GM10266 (cell line): ENCODE results near the gene ADCY6.

Experiments used
- DNase-seq: peaks from one replicate; pipeline ENCODE4 v3.0.0; 2012; ENCODE audit errors: extremely low spot score
- TF ChIP-seq, protein P1 (sequence below): IDR thresholded peaks from 2 replicates; pipeline ENCODE4 v1.5.1; 2012; ENCODE audit warnings: mild to moderate bottlenecking, low read depth; ENCODE audit not compliant: control insufficient read depth, insufficient read depth; ENCODE audit errors: missing control alignments

ADCY6 gene

GRCh38 chr12:48800971-48801370 lies 12.1 kb upstream of the ADCY6 start:
- TF ChIP-seq, protein P1, sequence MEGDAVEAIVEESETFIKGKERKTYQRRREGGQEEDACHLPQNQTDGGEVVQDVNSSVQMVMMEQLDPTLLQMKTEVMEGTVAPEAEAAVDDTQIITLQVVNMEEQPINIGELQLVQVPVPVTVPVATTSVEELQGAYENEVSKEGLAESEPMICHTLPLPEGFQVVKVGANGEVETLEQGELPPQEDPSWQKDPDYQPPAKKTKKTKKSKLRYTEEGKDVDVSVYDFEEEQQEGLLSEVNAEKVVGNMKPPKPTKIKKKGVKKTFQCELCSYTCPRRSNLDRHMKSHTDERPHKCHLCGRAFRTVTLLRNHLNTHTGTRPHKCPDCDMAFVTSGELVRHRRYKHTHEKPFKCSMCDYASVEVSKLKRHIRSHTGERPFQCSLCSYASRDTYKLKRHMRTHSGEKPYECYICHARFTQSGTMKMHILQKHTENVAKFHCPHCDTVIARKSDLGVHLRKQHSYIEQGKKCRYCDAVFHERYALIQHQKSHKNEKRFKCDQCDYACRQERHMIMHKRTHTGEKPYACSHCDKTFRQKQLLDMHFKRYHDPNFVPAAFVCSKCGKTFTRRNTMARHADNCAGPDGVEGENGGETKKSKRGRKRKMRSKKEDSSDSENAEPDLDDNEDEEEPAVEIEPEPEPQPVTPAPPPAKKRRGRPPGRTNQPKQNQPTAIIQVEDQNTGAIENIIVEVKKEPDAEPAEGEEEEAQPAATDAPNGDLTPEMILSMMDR, result no peak
- DNase-seq, result no peak

DNA sequence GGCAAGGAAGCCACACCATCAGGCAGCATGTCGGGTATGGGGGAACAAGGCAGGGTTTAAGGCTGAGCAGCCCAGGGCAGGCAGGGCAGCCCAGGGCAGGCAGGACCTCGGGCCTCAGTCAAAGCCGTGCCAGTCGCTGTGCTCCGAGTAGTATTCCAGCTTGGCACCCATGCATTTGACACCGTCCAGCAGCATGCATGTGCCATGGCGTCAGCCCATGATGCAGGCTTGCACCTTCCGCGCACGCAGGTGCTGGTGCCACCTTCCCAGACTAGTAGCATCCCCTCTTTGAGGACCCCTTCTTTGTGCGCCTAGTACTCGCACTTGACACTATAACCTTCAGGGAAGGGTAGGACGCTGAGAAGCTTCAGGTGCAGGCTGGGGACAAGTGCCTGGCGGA lies 11.6 kb upstream of the ADCY6 start:
- TF ChIP-seq, protein P1, result no peak
- no peak for DNase-seq

- no peak for DNase-seq
- TF ChIP-seq, protein P1, result no peak
Measured at GRCh38 chr12:48796976-48797375, 8.1 kb upstream of the ADCY6 start.

- peak; percentile 83 for DNase-seq
- TF ChIP-seq, protein P1, result peak; percentile 93
Measured at GRCh38 chr12:48795550-48796455, 6.9 kb upstream of the ADCY6 start.

DNA sequence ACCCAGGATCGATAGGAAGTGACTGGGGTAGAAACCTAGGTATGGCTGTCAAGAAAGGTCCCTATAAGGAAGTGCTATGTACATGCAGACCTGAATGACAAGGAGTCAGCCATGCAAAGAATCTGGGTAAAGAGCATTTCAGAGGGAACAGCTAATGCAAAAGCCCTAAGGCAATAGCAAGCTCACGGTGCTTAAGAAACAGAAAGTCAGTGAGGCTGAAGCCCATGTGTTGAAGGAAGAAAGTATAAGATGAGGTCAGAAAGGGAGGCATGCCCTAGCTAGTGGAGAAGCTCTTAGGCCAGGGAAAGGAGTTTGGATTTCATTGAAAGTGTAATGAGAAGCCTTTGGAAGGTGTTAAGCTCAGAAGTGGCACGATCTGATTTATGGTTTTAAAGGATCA lies 6.0 kb upstream of the ADCY6 start:
- no peak for DNase-seq
- TF ChIP-seq, protein P1, result no peak

DNA sequence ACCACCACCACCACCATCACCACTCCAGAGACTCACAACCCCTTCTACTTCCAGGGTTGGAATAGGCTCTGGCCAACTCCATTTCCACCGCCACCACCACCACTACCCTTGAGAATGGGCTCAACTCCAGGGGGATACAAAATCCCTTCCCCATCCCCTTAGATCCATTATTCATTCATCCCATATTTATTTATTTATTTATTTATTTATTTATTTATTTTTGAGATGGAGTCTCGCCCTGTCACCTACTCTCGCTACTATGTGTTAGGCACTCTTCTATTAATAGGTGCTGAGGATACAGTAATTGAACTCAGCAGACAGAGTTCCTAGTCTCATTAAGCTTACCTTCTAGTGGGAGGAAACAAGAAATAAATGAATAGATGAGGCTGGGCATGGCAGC lies 4.8 kb upstream of the ADCY6 start:
- TF ChIP-seq, protein P1, result no peak
- DNase-seq, result no peak

GRCh38 chr12:48789858-48790326 lies 1.0 kb upstream of the ADCY6 start:
- TF ChIP-seq, protein P1, result no peak
- DNase-seq, result no peak
